Measurements from ENCODE around the gene NIM1K.

GRCh38 chr5:43295202-43295601 lies 103.2 kb downstream of the NIM1K start:
- no peak for TF ChIP-seq EZH2phosphoT487 (IDR thresholded peaks at IDR 0.05; ENCODE audit: insufficient read depth, low read depth)
- TF ChIP-seq EZH2 (IDR thresholded peaks at IDR 0.05; ENCODE audit: insufficient read depth, poor library complexity, severe bottlenecking) = no peak

Data from GM23248 (cell line).